Measurements from ENCODE around the gene OTUD6A.
"Not testable (repeated sequence)": the region's sequence is repeated elsewhere in the genome, so short reads cannot be mapped to it uniquely, and the experiment has no call there.

Gene OTUD6A

DNA sequence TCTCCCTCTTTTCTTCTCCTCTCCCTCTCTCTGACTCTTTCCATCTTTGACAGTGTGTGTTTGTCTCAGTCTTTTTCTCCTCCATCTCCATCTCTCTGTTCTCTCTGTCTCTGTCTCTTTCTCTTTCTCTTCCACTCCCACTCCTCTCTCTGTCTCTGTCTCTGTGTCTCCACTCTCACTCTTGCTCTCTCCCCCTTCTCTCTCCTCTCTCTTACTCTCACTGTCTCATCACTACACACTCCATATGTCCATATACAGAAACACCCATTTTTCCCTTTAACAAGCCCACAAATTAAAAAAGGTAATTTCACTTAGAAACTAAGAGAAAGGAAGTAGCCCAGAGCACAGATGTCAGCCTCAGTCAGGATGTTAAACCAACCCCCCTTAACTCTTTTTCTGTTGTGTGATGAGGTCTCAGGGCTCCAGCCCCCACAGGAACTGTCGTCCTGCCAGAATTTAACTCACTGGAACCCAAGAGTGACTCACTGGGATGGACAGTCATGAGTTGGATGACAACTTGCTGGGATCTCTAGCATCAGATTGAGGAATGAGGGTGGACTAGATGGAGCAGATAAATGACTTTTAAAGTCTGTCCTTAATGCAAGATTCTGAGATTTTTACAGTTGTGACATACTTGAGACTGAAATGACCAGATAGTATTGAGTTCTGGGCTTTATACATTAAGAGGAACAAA, 27.5 kb downstream of the OTUD6A start:
- no peak overlapping the region for H3K27ac ChIP-seq (ENCODE audit: low read depth, low read length)
- H3K36me3 ChIP-seq (ENCODE audit: insufficient read depth, low read length), result no peaks in the 10 kb centered on the region
- H3K9me3 ChIP-seq (ENCODE audit: low read length), result no peaks in the 10 kb centered on the region
- H3K4me3 ChIP-seq (ENCODE audit: low read depth in 1 of 2, low read length in 2 of 2), result no peak overlapping the region
- peaks cover 6% of the 10 kb centered on the region for H3K4me1 ChIP-seq (ENCODE audit: insufficient read depth, low read length)
- no peak overlapping the region for H3K9ac ChIP-seq (ENCODE audit: low read length)
- peaks cover 0 to 5% of the 10 kb centered on the region in 2 donors for H3K27me3 ChIP-seq (ENCODE audit: control insufficient read depth in 1 of 2, insufficient read depth in 2 of 2, low read length in 2 of 2)

DNA sequence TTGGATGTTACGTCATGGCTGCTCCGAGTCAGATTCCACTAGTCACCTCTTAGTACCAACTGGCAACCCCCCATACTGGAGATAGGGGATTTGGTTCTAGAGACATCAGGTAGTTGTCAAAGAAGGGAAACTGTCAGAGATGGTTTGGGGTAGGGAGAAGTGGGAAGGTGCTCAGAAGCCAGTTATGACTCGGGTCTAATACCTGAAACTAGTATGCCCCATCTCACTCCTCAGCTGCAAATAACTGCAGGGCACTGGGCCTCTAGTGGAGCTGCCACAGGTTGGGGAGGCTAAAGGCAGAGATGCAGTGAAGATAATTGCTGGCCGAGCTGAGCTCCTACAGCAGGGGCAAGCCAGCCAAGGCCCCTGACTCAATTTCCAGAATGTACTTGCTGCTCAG, 30.0 kb downstream of the OTUD6A start:
- no peak overlapping the region for H3K9ac ChIP-seq (ENCODE audit: low read length)
- no peaks in the 10 kb centered on the region for H3K9me3 ChIP-seq (ENCODE audit: low read length)
- H3K4me1 ChIP-seq (ENCODE audit: insufficient read depth, low read length), result peaks cover 6% of the 10 kb centered on the region
- H3K4me3 ChIP-seq (ENCODE audit: low read depth in 1 of 2, low read length in 2 of 2), result no peak overlapping the region
- H3K27me3 ChIP-seq (ENCODE audit: control insufficient read depth in 1 of 2, insufficient read depth in 2 of 2, low read length in 2 of 2), result peaks cover 5 to 8% of the 10 kb centered on the region in 2 donors
- H3K27ac ChIP-seq (ENCODE audit: low read depth, low read length), result no peak overlapping the region
- H3K36me3 ChIP-seq (ENCODE audit: insufficient read depth, low read length), result no peaks in the 10 kb centered on the region

DNA sequence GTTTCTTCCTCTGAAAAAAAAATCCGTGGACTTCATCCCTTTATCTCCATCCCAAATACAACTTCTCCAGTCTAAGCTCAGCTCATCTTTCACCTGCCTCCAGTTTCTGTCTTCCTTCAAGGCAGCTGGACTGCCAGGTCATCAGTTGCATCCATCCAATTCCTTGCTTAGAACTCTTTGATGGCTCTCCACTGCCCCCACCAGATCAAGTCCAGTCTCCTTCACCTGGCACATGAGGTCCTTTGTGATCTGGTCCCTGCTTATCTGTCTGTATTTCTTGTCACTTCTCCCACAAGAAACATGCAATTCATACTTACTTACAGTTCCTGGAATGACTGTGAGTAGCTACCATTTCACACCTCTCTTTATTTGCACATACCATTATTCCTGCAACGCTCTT, 33.8 kb downstream of the OTUD6A start:
- Histone ChIP-seq H3K9ac (ENCODE audit: low read length) (no peak overlapping the region), H3K9me3 (ENCODE audit: low read length) (no peaks in the 10 kb centered on the region)

DNA sequence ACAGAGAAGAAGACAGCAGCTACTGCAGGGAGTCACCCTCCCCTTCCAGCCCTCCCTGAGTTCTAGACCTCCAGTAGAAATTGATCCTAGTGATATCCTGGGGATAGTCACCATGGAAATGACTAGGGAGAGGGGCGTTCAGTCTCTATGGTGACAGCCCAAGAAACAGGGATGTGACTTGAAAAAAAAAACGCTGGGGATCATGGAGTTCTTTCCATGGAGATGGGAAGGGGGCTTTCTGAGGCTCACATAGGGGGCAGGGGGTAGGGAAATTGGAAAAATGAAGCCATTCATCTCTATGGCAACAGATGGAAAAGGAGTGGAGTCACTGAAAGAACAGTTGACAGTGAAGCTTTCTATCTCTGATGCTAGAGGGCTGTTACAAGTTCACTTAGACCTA, 43.0 kb downstream of the OTUD6A start:
- no peaks in the 10 kb centered on the region for H3K9me3 ChIP-seq (ENCODE audit: low read length)
- H3K4me3 ChIP-seq (ENCODE audit: low read depth in 1 of 2, low read length in 2 of 2), result no peak overlapping the region
- no peaks in the 10 kb centered on the region for H3K27me3 ChIP-seq (ENCODE audit: control insufficient read depth in 1 of 2, insufficient read depth in 2 of 2, low read length in 2 of 2)
- no peak overlapping the region for H3K9ac ChIP-seq (ENCODE audit: low read length)
- H3K27ac ChIP-seq (ENCODE audit: low read depth, low read length), result no peak overlapping the region
- no peaks in the 10 kb centered on the region for H3K36me3 ChIP-seq (ENCODE audit: insufficient read depth, low read length)
- H3K4me1 ChIP-seq (ENCODE audit: insufficient read depth, low read length), result no peaks in the 10 kb centered on the region

More for the DNA sequence above, 33.8 kb downstream of the OTUD6A start:
- H3K36me3 ChIP-seq (ENCODE audit: insufficient read depth, low read length), result no peaks in the 10 kb centered on the region
- H3K27me3 ChIP-seq (ENCODE audit: control insufficient read depth in 1 of 2, insufficient read depth in 2 of 2, low read length in 2 of 2), result peaks cover 3 to 5% of the 10 kb centered on the region in 2 donors
- no peak overlapping the region for H3K4me3 ChIP-seq (ENCODE audit: low read depth in 1 of 2, low read length in 2 of 2)
- no peak overlapping the region for H3K27ac ChIP-seq (ENCODE audit: low read depth, low read length)
- no peaks in the 10 kb centered on the region for H3K4me1 ChIP-seq (ENCODE audit: insufficient read depth, low read length)

DNA sequence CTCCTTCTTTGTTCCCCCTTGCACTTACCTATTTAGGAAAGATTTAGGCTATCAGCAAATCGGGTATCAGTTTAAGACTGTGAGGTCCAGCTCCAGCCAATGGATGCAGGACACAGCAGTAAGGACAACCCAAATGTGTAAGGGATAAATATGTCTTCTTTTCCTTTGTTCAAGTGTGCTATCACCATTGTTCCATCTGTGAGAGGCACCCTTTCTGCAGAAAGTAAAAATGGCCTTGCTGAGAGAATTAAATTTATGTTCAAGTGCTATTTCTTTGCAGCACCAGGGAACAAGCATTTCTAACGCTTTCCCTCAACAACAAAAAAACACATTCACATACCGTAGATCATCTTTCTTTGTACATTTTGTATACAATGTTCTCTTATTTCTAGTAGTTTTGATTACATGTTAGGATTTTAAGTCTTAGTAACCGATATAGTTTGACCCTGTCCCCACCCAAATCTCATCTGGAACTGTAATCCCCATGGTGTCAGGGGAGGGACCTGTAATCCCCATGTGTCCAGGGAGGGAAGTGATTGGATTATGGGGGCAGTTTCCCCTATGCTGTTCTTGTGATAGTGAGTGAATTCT, 49.3 kb downstream of the OTUD6A start:
- H3K27me3 ChIP-seq (ENCODE audit: control insufficient read depth in 1 of 2, insufficient read depth in 2 of 2, low read length in 2 of 2); H3K4me3 ChIP-seq (ENCODE audit: low read depth in 1 of 2, low read length in 2 of 2); H3K27ac ChIP-seq (ENCODE audit: low read depth, low read length); H3K36me3 ChIP-seq (ENCODE audit: insufficient read depth, low read length); H3K9me3 ChIP-seq (ENCODE audit: low read length); H3K4me1 ChIP-seq (ENCODE audit: insufficient read depth, low read length); H3K9ac ChIP-seq (ENCODE audit: low read length): not testable (repeated sequence)
